Stimulated activated CD4-positive, alpha-beta T cell treated with anti-CD3 and anti-CD28 coated beads, Interleukin-12 subunit alpha, Interleukin-12 subunit beta, amount 100 ng/mL, for 24 hours (primary cell): ENCODE results near the gene ATP1A1.

Experiments
- DNase-seq, 2 experiments: peaks; one replicate each; pipeline ENCODE4 v3.0.0-alpha.2; 2020; ENCODE audit warnings: low read depth in 2 of 2

The ATP1A1 gene

GRCh38 chr1:116391185-116391584, 18.1 kb downstream of the ATP1A1 start:
- DNase-seq: no peak

DNA sequence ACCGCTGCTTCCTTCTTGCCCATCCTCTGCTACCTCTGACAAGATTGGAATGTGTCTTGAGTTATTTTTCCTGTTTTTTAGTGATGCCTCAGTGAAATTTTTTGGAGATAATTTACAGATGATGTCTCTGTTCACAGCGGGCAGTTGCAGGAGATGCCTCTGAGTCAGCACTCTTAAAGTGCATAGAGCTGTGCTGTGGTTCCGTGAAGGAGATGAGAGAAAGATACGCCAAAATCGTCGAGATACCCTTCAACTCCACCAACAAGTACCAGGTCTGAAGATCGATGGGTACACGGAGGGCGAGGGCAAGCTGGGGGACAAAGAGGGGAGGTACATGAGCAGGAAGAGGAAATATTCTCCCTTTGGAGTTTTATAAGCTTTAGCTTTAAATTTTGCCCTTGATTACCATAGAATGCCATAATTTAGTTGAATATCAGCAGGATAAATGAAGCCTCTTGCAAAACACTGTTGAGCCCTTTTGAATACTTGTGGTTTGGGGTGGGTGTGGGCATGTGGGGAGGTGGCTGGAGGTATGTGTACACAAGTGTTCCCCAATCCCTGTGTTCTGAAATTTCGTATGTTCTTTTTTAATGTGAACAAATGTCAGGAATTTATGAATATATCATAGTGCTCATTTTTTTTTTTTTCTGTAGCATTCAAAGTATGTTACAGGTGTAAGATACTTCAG, 19.8 kb downstream of the ATP1A1 start:
- DNase-seq: no peak

GRCh38 chr1:116393792-116394191, 20.7 kb downstream of the ATP1A1 start:
- DNase-seq: no peak

DNA sequence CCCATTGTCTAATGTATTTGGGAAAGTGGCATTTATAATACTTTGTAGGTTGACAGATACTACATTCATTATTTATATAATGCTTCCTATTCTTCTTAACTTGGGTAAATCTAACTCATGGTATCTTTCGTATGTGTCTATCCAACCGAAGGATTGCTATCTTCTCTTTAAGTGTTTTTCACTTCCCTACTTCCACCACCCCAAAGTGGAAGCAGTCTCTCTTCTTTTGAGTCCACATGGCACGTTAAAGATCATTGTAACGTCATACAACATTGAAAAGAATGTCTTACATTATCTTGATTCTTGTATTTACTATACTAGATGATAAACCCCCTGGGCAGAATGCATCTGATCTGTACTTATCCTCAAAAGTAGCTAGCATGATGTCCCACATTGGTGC, 21.2 kb downstream of the ATP1A1 start:
- no peak for DNase-seq

GRCh38 chr1:116396769-116397168, 23.7 kb downstream of the ATP1A1 start:
- DNase-seq: no peak

GRCh38 chr1:116397728-116398127, 24.7 kb downstream of the ATP1A1 start:
- DNase-seq: no peak

DNA sequence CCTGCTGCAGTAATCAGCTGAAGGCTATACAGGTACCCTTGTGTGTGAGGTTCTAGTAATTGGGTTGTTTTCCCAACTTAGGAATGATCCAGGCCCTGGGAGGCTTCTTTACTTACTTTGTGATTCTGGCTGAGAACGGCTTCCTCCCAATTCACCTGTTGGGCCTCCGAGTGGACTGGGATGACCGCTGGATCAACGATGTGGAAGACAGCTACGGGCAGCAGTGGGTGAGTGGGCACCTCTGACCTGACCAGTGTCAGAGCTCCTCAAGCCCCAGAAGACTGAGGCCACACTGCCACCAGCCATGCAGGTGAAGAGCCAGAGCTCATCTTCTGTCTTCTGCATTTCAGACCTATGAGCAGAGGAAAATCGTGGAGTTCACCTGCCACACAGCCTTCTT, 27.7 kb downstream of the ATP1A1 start:
- no peak for DNase-seq

- no peak for DNase-seq
Measured at GRCh38 chr1:116401646-116402176, 28.7 kb downstream of the ATP1A1 start.

DNA sequence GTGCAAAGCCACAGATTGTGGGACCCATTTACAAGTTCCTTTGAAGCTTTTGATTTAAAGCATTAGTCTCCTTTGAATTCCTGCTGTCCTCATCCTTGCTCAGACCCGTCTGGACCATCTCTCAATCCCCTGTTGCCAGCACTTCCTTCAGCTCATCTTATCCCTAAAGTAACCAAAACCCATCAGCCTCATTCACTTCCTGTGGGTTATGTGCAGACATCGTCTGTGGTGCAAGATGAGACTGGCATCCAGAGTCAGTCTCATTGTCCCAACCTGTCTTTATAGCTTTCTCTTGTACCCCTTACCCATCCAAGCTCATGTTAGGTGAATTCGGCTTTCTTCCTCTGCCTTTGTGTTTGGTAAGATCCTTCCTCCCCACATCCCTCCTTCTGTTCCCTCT, 29.3 kb downstream of the ATP1A1 start:
- DNase-seq: no peak

DNA sequence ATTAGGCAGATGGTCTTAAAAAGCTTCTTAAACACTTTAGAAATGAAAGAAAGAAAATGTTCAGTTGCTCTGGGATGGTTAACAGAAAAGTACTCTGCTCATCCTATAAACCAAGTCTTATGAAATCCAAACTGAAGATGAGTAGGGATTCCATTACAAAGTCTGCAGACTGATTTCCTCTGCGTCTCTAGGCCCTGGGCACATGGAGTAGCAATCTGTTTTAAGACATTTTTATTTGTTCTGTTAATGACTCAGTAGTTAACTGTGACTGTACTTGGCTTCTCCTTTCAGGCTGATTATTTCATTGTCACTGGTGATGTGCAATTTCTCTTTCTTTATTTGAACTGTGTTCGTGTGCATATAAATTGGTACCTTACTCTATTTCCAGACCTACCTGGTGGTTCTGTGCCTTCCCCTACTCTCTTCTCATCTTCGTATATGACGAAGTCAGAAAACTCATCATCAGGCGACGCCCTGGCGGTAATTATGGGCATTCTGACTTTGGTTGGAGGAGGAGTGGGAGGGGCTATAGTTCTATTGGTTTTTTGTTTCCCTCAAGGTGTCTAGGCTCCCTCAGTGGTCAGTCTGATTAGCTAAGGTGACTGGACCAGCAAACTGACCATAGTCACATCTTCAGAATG, 30.6 kb downstream of the ATP1A1 start:
- DNase-seq: no peak

GRCh38 chr1:116404699-116405098, 31.7 kb downstream of the ATP1A1 start:
- no peak for DNase-seq

GRCh38 chr1:116405241-116406135, 32.4 kb downstream of the ATP1A1 start:
- DNase-seq: no peak

DNA sequence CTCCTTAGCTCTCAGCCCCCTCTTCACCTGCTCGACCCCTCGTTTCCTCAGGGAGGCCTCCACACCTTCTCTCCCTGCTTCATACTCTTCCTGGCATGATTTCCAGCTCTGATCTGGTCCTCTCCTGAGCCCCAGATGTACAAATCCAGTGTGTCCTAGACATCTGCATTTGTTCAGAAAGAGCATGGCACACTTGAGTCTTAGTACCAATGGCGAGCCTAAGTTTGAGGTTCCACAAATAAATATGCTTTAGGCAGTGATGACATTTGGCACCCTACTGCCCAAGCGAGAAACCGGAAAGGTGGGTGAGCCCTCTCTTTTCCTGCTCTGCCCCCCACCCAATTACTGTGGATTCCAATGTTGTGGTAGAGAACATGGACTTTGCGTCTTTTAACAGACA, 34.0 kb downstream of the ATP1A1 start:
- DNase-seq: no peak

DNA sequence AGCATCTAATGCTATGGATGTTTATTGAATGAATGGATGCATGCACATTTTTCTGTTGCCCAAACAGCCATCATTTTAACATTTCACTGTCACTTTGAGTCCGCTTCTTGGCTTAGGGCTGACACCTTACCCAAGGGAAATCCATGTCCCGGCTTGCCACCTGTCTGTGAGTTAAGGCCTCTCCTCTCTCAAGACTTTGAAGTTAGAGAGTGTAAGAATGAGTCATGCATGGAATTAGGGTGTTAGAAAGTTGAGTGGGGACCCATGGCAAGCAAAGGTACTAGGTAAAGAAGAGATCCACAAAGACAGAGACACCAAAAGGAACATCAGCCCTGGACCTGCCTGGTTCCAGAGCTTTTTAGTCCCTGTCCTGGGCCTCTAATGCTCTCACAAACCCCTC, 35.1 kb downstream of the ATP1A1 start:
- DNase-seq: no peak

- no peak for DNase-seq
Measured at GRCh38 chr1:116408803-116409720, 36.0 kb downstream of the ATP1A1 start.

- DNase-seq: no peak
Measured at GRCh38 chr1:116409751-116410191, 36.7 kb downstream of the ATP1A1 start.

GRCh38 chr1:116411784-116412479, 38.9 kb downstream of the ATP1A1 start:
- no peak for DNase-seq

GRCh38 chr1:116412480-116412798, 39.4 kb downstream of the ATP1A1 start:
- no peak for DNase-seq

DNA sequence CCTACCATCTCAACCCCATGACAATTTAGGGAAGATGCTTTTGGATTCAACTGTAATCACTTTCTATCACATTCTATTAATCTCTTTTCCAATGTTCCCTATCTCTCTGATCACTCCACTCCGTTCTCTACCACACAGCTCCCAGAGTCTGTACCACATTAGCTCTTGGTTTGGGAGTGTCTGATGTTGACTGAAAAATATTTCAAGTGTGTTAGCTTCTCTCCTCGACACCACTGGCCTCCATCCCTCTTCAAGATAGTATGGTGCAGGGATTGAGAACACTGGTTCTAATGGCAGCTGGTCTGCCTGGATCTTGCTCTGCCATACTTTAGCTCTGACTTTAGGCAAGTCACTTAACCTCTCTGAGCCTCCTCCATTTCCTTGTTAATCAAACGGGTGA, 39.9 kb downstream of the ATP1A1 start:
- DNase-seq: no peak

GRCh38 chr1:116413414-116413813, 40.4 kb downstream of the ATP1A1 start:
- no peak for DNase-seq

DNA sequence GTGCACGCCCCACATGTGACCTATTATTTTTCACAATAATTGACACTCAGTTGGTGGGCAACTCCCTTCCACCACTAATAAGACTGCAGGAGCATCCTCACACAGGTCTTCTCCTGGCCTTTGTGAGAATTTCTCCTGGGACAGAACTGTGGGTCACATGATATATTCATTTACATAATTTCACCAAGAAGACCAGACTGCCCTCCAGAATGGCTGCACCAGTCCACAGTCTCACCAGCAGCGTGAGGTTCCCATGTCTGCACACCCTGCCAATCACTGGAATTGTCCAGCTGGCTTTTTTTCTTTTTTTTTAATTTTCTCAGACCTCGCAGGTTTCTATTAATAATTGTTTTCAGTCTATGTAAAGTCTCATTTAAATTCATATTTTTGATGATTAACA, 41.3 kb downstream of the ATP1A1 start:
- no peak for DNase-seq
